ENCODE measurements around the gene IRF2BP2.
A peak's percentile ranks its signal among the peaks of the same experiment; 100 is the strongest.
"Not testable (repeated sequence)": the region's sequence is repeated elsewhere in the genome, so short reads cannot be mapped to it uniquely, and the experiment has no call there.

The IRF2BP2 gene

DNA sequence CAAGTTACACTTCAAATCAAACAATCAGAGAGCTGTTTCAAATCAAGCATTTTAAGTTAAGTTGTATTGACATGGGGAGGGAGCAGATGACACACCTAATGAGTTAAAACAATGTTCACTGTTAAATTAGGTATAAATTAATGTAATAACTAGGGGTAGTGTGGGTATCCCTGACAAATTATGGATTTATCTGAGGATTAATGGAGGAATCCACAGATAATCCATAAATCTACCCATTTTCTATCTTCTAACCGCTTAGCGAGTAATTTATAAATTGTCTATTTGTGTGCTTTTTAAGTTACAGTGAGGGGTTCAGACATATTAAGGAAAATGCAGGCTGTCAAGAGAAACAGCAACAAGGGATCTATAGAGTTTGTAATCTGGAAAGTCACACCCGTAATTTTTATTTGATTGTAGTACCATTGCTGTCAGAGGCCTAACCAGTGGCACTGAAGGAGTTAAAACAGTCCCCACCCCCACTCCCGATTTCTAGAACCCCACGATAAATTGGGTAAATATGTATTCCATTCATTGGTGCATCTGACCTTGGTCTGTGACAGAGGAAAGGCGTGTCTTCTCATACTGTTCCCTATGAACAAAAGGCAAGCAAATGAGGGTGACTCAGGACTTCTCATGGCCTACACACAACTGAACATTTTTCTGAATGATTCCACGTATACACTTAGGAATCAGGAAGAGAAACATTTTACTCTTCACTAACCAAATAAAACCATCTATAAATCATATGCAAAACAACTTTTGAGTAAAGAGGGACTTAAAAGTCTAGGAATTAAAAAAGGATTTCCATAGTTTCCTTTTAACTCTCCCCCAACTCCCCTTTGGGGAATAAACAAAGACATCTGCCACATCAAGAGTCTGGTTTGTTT, 7.4 kb downstream of the IRF2BP2 start:
- ATAC-seq: no peak
- no peaks in the 10 kb centered on the region for H3K27me3 Mint-ChIP-seq
- no peaks in the 10 kb centered on the region for H3K9me3 Mint-ChIP-seq
- peaks cover 81% of the 10 kb centered on the region for H3K4me1 Mint-ChIP-seq
- H3K27ac Mint-ChIP-seq: peak overlapping the region; percentile 86
- H3K36me3 Mint-ChIP-seq: peaks cover 45% of the 10 kb centered on the region
- H3K4me3 Mint-ChIP-seq: peak overlapping the region; percentile 66

DNA sequence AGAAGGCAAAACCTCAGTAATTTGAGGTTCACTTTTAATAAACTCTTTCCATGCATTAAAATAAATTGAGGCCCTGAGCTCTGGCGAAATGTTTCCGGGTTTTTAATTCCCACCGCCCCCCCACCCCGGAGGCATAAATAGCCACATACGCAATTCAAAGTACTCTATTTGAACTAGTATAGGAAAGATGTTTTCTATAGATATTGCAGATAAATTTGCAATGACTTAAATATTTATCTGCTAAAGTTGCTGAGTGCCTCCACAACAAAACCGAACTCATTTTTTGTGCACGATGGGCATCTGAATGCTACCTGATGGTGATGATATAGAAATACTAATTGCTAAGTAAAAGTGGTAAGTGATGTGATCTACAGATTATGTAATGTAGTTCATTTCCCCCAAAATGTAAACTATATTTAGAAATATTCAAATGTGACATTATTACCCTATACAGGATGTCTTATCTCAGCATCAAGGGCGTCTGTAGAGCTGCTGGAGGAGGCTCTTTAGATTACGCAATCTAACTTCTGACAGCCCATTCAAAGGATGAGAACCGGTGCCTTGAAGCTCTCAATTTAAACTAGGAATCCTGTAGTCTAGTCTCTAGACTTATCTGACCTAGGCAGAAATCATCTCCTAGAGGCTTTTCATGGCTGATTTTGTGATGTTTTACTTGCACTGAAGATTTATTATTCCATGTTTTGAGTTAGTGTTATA, 8.5 kb downstream of the IRF2BP2 start:
- ATAC-seq: no peak
- Mint-ChIP-seq H3K9me3 (no peaks in the 10 kb centered on the region), H3K4me1 (peaks cover 71% of the 10 kb centered on the region), H3K4me3 (peak overlapping the region; percentile 87), H3K27ac (peak overlapping the region; percentile 86), H3K27me3 (no peaks in the 10 kb centered on the region), H3K36me3 (peaks cover 34% of the 10 kb centered on the region)

DNA sequence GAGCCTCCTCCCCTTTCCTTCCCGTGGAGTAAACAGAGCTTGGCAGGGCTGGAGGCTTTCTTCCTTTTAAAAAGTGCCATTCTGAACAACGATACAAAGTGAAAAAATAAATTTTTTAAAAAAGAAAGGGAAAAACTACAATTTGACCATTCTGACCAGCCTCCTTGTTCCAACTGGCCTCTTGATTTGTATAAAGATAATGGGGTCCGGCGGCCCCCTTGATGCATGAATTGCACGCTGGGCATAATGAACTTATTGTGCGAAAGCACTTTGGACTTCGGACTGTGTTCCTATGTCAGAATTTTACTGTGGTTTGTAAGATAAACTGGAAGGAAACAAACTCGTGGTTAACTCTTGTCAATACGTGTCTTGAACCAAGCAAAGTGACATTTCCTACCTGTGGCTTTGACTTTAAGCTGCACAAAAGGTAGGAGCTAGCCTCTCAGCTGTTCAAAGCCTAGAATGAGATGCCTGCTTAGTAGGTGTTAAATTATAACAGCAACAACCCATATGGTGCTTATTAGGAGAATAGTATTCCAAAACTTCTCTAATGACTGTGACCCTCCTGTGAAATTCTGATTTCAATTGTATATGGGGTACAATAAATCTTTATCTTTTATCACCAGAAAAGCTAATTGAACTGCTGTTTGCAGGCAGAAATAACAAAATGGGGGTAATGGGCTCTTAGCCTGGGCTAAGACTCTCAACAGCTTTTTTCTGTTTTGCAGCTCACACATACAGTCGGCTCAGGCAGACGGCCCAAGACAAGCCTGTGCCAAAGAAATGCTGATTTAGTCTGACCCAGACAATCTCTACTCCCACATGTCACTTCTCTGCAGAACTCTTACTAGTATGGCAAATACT, 9.3 kb downstream of the IRF2BP2 start:
- H3K36me3 Mint-ChIP-seq: peaks cover 26% of the 10 kb centered on the region
- peaks cover 63% of the 10 kb centered on the region for H3K4me1 Mint-ChIP-seq
- H3K27ac Mint-ChIP-seq: peak overlapping the region; percentile 86
- no peaks in the 10 kb centered on the region for H3K27me3 Mint-ChIP-seq
- H3K9me3 Mint-ChIP-seq: no peaks in the 10 kb centered on the region
- H3K4me3 Mint-ChIP-seq: peak overlapping the region; percentile 87
- ATAC-seq: no peak

DNA sequence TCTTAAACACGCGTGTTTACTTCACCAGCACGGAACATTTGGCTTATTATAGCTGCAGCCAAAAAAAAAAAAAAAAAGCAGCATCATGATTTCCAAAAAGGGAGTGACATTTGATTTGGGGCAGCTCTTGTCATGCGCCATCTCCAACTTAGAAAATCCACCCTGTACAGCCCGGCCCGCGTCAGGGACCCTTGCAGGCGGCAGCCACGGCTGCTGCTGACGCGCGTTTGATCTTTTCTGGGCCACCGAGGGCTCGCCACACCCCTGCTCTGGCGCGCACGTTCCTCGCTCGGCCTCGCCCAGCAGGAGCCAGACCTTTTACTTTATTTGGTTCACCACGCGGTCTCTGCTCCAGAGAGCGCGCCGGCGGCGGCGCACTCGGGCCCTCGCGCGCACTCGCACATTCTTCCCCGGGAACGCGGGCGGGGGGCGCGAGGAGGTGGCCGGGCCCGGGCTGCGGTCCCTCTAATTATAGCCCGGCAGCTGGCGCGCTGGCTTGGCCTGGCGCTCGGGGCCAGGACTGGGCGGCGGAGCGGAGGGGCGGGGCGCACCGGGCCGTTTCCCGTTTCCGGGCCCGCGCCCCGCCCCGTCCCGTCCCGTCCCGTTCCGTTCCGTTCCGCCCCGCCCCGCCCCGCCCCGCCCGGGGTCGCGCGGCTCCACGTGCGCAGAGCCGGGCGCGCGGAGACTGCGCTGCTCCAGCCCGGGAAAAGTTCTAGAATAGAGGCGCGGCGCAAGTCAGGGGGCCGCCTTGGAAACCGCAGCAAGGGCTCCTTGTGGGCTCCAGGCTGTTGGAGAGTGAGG, 10.2 kb downstream of the IRF2BP2 start:
- Mint-ChIP-seq H3K27me3 (no peaks in the 10 kb centered on the region), H3K4me3 (peak overlapping the region; percentile 87), H3K9me3 (no peaks in the 10 kb centered on the region), H3K36me3 (peaks cover 20% of the 10 kb centered on the region), H3K27ac (peak overlapping the region; percentile 86), H3K4me1 (peaks cover 58% of the 10 kb centered on the region)
- ATAC-seq: peak; percentile 93

DNA sequence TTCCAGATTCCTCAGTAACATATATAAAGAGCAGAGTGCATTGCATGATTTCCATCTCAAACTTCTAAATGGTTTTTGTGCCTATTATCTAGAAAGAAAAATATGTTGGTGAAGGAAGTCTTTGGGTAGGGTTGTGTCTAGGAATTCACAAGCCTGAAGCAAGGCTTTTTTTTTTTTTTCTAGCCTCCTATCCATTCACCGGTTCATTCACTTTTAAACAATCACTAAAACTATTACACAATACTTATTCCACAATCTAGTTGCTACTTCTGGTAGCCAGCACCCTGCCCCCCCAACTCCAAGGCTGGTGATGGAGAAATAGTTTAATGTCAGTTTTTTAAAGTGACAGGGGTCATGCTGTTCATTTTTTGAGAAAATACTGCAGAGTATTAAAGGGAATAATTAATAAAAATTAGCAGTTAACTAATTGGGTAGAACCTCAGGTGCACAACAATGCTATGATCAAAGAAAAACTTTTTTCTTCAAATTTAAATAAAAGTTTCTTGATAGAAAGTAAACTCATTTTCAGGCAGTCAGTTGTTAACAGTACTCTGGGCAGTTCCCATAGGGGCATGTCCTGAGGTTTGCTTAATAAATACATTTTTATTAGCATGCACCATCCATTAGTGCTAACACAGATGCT, 10.9 kb downstream of the IRF2BP2 start:
- ATAC-seq: no peak
- peak overlapping the region; percentile 86 for H3K27ac Mint-ChIP-seq
- peaks cover 50% of the 10 kb centered on the region for H3K4me1 Mint-ChIP-seq
- H3K27me3 Mint-ChIP-seq: no peaks in the 10 kb centered on the region
- peak overlapping the region; percentile 87 for H3K4me3 Mint-ChIP-seq
- H3K9me3 Mint-ChIP-seq: no peaks in the 10 kb centered on the region
- peaks cover 16% of the 10 kb centered on the region for H3K36me3 Mint-ChIP-seq

DNA sequence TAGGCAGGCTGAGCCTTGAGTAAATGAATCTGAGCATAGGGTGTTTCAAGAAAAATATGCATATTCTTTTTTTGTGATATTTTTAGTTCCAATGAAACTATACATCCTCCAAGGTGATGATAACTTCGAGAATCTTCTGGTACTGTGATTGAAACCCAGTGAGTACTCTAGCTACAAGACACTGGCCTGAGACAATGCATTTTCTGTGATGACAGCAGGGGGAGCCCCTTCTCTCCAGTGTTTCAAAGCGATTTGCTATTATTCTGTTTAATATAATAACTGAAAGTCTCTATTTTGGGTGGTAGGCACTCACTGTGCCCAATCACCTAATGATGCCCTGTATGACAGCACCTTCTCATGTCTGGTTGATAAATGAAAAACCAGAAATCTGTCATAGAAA, 12.1 kb downstream of the IRF2BP2 start:
- Mint-ChIP-seq H3K4me1 (peaks cover 40% of the 10 kb centered on the region), H3K36me3 (peaks cover 9% of the 10 kb centered on the region), H3K9me3 (no peaks in the 10 kb centered on the region), H3K27ac (no peak overlapping the region), H3K4me3 (no peak overlapping the region), H3K27me3 (no peaks in the 10 kb centered on the region)
- ATAC-seq: peak; percentile 39

DNA sequence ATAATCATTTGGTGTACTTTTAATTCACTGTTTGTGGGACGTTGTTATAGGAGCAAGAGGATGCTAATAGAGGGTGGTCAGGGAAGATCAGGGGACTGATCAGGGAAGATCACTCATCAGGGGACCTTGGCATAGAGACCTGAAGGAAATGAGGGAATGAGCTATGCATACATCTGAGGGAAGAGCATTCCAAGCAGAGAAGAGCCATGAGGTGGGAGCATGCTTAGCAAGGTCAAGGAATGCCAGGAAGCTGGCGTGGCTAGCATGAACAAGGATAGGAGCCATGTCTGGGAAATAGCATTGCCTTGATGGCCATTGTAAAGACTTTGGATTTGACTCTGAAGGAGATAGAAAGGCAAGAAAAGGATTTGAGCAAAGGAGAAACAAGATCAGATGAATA, 14.1 kb downstream of the IRF2BP2 start:
- no peak for ATAC-seq
- peaks cover 20% of the 10 kb centered on the region for H3K4me1 Mint-ChIP-seq
- H3K4me3 Mint-ChIP-seq: no peak overlapping the region
- H3K9me3 Mint-ChIP-seq: no peaks in the 10 kb centered on the region
- H3K27ac Mint-ChIP-seq: peak overlapping the region; percentile 12
- no peaks in the 10 kb centered on the region for H3K27me3 Mint-ChIP-seq
- no peaks in the 10 kb centered on the region for H3K36me3 Mint-ChIP-seq

DNA sequence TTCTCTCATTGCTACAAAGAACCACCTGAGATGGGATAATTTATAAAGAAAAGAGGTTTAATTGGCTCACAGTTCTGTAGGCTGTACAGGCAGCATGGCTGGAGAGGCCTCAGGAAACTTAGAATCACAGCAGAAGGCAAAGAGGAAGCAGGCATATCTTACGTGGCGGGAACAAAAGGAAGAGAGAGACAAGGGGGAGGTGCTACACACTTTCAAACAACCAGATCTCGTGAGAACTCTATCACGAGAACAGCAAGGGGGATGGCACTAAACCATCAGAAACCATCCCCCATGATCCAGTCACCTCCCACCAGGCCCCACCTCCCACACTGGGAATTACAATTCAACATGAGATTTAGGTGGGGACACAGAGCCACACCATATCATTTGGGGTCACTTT, 15.4 kb downstream of the IRF2BP2 start:
- not testable (repeated sequence) for H3K36me3 Mint-ChIP-seq, H3K4me3 Mint-ChIP-seq, H3K9me3 Mint-ChIP-seq, H3K27ac Mint-ChIP-seq, H3K27me3 Mint-ChIP-seq, ATAC-seq
- peaks cover 13% of the 10 kb centered on the region for H3K4me1 Mint-ChIP-seq

DNA sequence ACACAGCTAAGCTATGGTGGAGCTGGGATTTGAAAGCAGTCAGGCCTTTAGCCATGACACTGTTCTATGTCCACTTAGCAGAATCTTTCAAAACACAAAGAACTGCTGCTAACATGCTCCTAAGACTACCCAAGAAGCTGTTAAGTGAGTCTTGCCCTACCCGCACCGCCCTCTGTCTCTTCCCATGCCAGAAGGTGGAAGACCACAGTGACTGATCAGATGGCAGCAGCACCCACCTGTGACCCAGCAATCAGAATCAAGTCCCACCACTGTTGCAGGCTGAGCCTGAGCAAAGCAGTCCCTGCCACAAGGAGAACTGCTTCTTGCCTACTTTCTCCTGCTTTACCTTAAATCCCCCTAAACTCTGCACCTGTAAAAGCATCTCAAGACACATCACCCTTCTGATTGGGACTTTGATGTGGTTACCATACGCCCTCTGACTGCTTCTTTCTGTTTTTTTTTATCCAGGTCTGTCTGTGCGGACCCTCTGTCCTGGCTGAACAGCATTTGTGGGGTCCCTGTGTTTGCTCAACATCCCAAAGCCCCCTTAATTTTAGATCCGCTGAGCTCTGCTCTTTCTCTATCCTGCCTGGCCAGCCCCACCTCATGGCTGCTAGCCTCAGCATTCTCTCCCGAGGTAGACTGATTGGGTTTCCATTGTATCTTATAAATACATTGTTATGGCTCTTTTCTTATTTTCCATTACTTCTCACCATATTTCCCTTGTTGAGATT, 16.0 kb downstream of the IRF2BP2 start:
- no peaks in the 10 kb centered on the region for H3K9me3 Mint-ChIP-seq

DNA sequence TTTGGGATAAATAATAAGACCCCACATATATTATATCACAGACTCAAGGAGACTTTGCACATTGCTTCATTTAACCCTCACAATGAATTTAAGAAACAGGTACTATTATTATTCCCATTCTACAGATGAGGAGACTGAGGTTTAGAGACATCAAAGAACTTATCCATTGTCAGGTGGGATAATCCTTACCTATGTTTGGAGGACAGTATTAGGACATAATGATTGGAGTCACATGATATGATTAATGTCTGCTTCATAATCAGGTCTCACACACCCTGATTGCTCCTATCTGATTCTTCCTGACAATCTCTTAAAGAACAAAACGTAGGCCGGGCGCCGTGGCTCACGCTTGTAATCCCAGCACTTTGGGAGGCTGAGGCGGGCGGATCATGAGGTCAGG, 16.9 kb downstream of the IRF2BP2 start:
- no peak overlapping the region for H3K4me3 Mint-ChIP-seq

More for the DNA sequence above, 16.0 kb downstream of the IRF2BP2 start:
- Mint-ChIP-seq H3K27ac (no peak overlapping the region), H3K4me1 (peaks cover 11% of the 10 kb centered on the region), H3K36me3 (no peaks in the 10 kb centered on the region), H3K4me3 (no peak overlapping the region), H3K27me3 (no peaks in the 10 kb centered on the region)
- ATAC-seq: no peak

DNA sequence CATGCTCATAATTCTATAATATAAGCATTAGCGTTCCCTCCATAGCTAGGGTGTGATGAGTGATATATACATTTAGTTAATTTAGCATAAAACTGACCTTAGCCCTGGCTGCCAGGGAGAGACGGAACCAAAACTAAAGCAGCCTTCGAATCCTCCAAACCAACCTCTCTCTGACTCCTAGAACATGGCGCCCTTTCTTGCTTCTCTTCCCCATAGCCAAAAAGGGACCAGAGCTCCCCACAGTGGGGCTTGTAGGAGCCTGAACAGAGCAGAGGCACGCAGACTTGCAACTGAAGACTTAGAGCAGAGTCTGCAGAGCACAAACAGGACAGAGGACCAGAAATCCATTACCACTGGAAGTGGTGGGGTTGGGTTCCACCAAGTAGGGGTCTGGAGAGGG, 17.7 kb downstream of the IRF2BP2 start:
- Mint-ChIP-seq H3K4me1 (peaks cover under 1% of the 10 kb centered on the region), H3K4me3 (no peak overlapping the region), H3K27ac (no peak overlapping the region), H3K27me3 (no peaks in the 10 kb centered on the region), H3K36me3 (no peaks in the 10 kb centered on the region), H3K9me3 (no peaks in the 10 kb centered on the region)
- no peak for ATAC-seq

More for the DNA sequence above, 16.9 kb downstream of the IRF2BP2 start:
- Mint-ChIP-seq H3K27ac (no peak overlapping the region), H3K36me3 (no peaks in the 10 kb centered on the region), H3K9me3 (no peaks in the 10 kb centered on the region), H3K4me1 (peaks cover 4% of the 10 kb centered on the region), H3K27me3 (no peaks in the 10 kb centered on the region)
- ATAC-seq: no peak

DNA sequence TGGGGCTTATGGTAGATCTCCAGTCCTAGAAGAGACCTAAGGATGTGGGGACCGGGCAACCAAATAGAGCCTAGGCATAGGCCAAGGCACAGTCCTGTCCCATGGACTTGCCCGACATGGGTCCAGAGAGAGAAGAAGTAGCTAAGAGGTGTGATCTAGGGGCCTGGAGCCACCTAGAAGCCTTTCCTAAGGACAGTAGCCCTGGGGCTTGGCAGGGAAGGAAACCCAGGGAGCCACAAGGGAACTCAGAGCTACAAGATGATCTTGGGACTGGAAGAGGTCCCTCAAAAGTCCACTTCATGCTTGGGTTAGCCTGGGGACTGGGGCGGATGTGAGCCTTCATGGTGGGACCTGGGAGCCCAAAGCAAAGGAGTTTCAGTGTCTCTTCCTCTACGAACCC, 18.8 kb downstream of the IRF2BP2 start:
- Mint-ChIP-seq H3K27me3 (no peaks in the 10 kb centered on the region), H3K36me3 (no peaks in the 10 kb centered on the region), H3K4me1 (peaks cover 7% of the 10 kb centered on the region), H3K4me3 (no peak overlapping the region), H3K27ac (no peak overlapping the region), H3K9me3 (no peaks in the 10 kb centered on the region)
- ATAC-seq: no peak

DNA sequence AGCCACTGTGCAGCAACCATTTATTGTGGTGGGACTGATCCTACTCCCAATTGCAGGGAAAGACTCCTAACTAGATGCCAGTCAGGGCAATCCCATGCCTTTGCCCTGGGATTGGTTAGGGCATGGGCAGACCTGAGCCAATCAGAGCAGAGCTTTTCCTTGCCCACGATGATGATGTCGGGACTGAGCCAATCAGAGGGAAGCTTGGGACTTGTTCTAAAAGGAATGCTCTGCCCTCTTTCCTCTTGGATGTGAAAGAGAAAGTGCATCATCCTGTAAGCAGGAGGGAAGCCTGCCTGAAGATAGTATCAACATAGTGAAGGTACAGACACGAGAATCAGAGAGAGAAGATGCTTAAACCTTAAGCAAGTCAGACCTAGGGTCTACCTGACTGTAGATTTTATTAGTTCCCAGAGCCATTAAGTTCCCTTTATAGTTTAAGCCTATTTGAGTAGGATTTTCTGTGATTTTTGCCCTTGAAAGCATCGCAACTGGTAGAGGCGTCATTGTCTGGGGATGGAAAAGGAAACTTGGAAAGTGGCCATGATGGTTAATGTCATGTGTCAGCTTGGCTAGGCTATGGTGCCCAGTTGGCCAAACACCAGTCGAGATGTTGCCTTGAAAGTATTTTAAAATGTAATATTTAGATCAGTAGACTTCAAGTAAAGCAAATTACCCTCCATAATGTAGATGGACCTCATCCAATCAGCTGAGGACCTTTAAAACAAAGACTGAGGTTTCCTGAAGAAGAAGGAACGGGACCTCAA, 19.9 kb downstream of the IRF2BP2 start:
- no peaks in the 10 kb centered on the region for H3K9me3 Mint-ChIP-seq
- peaks cover 7% of the 10 kb centered on the region for H3K4me1 Mint-ChIP-seq
- H3K36me3 Mint-ChIP-seq: no peaks in the 10 kb centered on the region
- no peak overlapping the region for H3K4me3 Mint-ChIP-seq
- H3K27ac Mint-ChIP-seq: no peak overlapping the region
- no peak for ATAC-seq
- H3K27me3 Mint-ChIP-seq: no peaks in the 10 kb centered on the region

All from stimulated activated memory B cell treated with anti-CD40 and anti-IgM and Interleukin-4, amounts not matched to agents 10 μg/mL and 1 μg/mL and 100 μg/mL, for 72 hours (primary cell).